Activated naive CD4-positive, alpha-beta T cell (primary cell): Measurements from ENCODE around the gene PPIP5K2.
"Not testable (repeated sequence)": the region's sequence is repeated elsewhere in the genome, so short reads cannot be mapped to it uniquely, and the experiment has no call there.

Experiments
- DNase-seq, 4 experiments: peaks; one replicate each; lab custom pipeline; 2025; lab: John Stamatoyannopoulos, UW

Gene PPIP5K2

DNA sequence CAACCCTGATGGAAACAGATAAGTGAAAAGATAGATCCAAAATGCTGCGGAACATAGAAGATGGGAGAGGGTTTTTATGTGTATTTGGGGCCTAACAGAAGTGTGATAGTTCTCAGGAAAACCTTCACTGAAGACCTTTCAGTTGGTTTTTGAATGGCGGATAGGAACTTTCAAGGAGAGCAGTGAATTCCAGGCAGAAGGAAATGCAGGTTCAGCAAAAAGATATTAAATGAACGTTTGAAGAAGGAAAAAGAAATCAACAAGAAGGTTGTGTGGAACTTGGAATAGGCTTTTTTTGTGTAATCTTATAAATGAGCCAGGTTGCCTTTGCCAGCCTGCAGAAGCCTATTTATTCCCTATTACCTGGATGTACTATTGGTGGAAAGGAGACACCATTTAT is 2.1 kb downstream of the PPIP5K2 start:
- DNase-seq: no peak

DNA sequence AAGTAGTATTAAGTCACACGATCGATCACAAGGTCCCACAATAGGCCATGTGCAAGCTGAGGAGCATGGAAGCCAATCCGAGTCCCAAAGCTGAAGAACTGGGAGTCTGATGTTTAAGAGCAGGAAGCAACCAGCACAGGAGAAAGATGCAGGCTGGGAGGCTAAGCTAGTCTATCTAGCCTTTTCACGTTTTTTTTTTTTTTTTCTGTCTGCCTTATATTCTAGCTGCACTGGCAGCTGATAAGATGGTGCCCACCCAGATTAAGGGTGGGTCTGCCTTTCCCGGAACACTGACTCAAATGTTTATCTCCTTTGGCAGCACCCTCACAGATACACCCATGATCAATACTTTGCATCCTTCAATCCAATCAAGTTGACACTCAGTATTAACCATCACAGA is 6.5 kb downstream of the PPIP5K2 start:
- no peak for DNase-seq

DNA sequence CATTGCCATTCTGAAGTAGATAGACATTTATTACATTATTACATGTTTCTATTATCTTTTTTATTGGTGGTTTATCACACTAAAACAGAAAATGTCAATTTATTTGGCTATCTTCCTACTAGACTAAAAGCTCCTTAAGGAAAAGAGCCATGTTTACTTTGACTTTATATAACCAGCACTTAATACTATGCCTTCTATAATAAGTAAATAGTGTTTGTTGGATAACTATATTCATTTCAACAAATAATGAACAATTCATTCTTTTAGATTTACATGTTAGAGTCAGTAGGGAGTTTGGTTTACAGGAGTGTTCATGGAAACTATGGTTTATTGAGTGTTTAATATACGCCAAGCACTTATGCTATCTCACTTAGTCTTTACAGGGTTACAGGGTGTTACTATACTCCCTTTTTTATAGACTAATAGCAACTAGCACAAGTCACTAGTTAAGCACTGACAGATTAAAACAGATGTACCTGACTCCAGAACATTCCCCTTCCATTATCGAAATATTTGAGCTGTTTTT is 7.3 kb downstream of the PPIP5K2 start:
- DNase-seq: no peak

DNA sequence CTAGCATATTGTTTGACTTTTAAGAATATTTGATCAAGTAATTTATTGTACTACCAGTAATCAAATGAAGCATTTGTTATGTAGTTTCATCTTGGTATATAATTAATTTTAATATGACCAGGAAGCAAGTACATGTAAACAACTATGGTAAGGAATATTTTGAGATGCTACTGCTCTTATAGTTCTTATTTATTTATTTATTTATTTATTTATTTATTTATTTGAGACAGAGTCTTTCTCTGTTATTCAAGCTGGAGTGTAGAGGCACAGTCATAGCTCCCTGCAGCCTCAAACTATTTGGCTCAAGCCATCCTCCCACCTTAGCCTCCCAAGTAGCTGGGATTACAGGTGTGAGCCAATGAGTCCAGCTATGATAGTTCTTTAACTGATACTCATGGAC is 8.1 kb downstream of the PPIP5K2 start:
- no peak for DNase-seq

DNA sequence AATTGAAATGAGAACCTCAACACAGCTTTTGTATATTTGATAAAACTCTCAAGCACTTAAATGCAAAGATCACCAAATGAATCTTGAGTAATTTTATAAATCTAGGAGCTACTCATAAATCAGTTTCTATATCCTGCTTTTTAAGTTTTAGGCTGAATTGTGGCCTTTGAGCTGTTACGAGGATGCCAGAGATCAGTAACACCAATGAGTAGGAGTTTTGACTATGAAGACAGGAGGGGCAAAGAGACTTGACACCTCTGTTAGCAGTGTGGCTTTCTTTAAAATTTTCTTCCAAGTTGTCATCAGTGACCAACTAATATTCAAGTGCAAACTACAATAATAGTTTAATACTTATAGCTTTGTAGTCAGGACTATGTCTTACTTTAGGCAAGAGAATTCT is 12.6 kb downstream of the PPIP5K2 start:
- no peak for DNase-seq

DNA sequence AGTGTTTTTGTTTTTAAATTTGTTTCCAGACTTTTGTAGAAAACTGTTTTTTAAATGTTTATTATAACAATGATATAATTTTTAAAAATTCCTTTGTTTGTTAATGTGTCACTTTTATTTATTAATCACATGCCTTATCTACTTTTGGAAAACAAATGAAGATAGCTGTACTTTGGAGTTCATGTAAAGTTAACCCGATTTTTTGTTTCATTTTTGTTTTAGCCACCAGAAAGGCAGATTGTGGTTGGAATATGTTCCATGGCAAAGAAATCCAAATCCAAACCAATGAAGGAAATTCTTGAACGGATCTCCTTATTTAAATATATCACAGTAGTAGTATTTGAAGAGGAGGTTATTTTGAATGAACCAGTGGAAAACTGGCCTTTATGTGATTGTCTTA is 13.1 kb downstream of the PPIP5K2 start:
- DNase-seq: no peak

DNA sequence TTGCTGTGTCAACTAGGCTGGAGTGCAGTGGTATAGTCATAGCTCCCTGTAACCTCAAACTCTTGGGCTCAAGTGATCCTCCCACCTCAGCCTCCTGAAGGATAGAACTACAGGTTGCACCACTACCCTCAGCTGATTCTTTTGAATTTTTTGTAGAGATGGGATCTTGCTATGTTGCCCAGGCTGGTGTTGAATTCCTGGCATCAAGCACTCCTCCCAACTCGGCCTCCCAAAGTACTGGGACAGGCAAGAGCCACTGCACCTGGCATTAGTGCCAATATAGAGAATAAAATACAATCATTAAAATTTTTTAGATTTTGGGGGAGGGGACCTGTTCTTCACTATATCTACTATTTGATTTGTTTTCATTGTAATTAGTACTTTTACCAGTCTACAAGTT is 15.4 kb downstream of the PPIP5K2 start:
- DNase-seq: no peak

DNA sequence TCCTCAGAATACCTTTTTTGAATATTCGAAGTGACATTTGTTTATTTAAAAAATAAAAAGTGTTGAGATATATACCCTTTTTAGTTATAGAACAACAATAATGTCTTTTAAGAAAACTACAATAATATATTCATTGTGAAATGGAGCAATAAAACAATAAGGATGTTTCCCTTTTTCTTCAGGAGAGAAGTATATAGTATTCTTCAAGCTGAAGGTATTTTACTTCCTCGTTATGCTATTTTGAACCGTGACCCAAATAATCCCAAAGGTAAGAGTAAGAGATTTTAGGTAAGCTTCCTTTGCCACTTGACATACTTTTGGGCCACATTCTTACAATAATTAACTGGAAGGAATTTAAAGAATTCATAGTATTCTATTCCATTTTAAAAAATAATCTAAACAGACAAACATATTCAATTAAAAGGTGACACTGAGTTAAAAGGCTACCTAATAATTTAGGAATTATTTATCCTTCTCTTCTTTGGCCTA is 18.1 kb downstream of the PPIP5K2 start:
- no peak for DNase-seq

DNA sequence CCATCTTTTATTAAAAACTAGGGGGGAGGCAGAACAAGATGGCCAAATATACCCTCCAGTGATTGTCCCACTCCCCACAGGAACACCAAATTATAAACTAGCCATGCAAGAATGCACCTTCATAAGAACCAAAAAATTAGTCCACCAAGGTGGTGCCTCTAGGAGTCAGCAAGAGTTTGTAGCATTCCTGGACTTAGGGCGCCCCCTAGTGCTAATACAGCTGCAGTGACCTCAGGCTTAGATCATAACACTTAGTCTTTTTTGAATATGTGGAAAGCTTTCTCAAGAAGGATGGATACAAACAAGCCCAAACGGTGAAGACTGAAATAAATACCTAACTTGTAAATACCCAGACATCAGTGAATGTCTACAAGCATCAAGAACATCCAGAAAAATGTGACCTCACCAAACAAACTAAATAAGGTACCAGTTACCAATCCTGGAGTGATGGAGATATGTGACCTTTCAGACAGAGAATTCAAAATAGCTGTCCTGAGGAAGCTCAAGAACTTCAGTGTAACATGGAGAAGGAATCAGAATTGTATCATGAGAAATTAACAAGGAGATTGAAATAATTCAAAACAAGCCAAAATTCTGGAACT is 19.3 kb downstream of the PPIP5K2 start:
- peak; percentile 42 to 67 (median 55) for DNase-seq

DNA sequence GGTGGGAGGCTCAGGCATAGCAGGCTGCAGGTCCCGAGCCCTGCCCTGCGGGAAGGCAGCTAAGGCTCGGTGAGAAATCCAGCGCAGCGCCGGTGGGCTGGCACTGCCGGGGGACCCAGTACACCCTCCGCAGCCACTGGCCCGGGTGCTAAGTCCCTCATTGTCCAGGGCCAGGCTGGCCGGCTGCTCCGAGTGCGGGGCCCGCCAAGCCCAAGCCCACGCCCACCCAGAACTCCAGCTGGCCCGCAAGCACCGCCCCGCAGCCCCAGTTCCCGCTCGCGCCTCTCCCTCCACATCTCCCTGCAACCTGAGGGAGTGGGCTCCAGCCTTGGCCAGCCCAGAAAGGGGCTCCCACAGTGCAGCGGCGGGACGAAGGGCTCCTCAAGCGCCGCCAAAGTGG is 22.0 kb downstream of the PPIP5K2 start:
- not testable (repeated sequence) for DNase-seq

DNA sequence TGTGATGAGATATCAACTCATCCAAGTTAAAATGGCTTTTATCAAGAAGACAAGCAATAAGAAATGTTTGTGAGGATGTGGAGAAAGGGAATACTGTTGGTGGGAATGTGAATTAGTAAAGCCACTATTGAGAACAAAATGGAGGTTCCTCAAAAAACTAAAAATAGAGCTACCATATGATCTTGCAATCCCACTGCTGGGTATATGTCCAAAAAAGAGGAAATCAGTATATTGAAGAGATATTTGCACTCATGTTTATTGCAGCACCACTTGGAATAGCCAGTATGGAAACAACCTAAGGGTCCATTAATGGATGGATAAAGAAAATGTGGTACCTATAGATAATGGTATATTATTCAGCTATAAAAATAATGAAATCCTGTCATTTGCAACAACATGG is 25.1 kb downstream of the PPIP5K2 start:
- DNase-seq: no peak

DNA sequence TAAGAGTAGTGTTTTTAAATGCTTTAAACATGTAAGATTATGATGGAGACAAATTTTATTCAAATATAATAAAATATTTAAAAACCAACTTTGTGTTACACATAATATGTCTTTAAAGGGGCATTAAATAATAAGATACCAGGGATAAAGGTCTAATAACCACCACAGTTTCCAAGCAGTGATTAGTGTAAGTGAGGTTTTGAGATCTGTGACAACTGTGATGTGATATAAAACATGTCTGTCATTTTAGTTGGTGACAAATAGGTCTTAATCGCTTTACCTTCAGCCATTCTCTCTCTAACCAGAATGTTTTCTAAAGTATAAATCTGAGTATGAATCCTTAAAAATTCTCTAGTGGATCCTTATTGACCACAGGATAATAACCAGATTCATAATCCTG is 28.1 kb downstream of the PPIP5K2 start:
- DNase-seq: no peak

DNA sequence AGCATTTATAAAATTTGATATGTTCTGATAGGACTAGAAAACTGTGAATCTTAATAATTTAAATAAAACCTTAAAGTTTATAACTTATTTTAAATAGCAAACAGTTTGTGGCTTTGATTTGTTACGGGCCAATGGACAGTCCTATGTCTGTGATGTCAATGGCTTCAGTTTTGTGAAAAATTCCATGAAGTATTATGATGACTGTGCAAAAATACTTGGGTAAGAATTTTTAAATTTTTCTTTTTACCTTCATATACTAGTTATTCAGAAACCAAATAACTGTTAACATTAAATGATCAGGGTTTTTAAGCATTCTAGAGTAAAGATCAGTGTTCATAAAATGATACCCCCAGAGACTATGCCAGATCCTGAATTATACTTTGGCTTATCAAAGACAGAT is 31.1 kb downstream of the PPIP5K2 start:
- DNase-seq: no peak

DNA sequence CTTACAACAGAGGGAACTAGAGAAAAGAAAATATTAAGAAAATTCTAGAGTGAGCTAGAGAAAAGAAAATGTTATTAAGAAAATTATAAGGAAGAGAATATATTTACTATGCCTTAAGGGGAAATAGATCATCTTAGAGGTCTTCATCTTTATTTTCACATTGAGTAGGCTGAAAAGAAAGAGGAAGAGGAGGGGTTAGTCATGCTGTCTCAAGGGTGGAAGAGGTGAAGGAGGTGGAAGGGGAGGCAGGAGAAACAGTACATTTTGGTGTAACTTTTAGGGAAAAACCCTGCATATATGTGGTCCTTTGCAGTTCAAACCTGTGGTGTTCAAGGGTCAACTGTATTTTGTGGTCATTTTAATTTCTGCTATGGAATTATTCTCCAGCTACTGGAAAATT is 46.6 kb downstream of the PPIP5K2 start:
- no peak for DNase-seq

DNA sequence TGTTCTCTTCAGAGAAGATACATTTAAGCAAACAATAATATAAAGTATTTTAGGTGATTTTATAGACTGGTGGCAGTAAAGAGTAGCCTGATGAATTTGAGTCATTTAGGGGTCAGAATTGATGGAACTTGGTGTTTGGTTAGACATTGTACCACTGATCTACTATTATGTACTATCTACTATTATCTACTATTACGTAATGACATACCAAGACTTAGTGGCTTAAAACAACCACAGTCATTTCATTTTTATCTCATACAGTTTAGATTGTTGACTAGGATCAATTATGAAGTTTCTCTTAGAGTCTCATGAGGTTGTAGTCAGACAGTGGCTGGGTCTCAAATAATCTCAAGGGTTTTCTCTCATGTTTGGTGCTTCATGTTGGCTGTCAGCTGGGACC is 54.0 kb downstream of the PPIP5K2 start:
- DNase-seq: no peak

DNA sequence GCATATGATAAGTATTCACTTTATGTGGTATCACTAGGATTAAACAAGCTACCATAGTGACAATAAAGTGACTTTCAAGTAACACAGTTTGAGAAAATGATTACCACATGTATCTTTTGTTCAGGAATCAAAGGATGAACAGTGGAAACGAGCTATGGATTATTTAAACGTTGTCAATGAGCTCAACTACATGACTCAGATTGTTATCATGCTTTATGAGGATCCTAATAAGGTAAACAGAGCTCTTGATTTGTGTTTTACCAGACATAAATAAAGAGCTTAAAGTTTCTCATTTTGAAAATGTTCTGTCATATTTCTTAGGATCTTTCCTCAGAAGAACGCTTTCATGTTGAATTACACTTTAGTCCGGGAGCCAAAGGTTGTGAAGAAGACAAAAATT is 57.4 kb downstream of the PPIP5K2 start:
- DNase-seq: no peak

DNA sequence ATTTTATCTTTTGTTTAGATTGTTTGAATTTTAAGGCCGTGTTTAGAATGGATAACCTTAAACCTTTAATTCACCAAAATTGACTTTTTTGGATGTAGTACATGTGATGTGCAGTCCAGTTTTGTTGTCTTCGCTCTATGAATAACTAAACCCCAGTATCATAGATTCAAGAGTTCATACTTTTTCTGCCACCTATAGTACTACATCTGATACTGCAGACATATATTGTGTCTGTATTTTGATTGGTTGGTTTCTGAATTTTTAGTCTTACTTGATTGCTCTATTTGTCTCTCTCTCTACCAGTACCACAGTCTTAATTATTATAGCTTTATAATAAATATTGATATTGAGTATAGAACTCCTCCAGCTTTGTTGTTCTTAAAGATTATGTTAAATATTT is 58.1 kb downstream of the PPIP5K2 start:
- no peak for DNase-seq

DNA sequence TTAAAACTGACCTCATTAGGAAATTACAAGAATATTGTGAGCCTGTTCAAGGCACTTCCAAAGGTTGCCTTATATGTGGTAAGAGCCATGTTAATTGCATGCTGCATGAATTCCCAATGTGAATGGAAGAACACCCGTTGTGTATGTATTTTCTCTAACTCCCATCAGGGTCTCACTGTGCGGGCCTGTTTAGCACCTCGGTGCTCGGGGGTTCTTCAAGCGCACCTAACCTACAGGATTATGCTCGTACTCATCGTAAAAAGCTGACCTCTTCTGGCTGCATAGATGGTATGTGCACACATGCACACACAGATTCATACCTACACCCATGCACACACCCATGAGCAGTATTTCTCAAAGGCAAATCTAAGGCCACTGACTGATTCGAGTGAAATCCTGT is 66.1 kb downstream of the PPIP5K2 start:
- no peak for DNase-seq

DNA sequence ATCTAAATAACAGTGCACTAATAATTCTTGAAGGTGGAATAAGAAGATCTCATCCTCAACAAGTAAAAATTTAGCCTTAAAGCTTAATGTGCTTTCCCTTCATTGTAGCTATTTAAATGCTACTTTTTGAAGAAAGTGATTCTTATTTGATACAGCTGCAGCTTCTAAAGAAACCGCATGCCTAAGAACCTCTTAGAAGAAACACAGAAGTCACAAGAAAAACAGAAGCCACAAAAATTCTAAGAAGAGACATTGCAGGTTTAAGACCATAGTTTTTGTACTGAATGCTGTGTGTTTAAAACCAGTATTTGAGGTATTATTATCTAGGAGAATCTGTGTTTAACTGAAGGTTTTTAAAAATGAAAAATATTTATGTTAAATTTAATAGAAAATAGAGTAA is 68.3 kb downstream of the PPIP5K2 start:
- no peak for DNase-seq

DNA sequence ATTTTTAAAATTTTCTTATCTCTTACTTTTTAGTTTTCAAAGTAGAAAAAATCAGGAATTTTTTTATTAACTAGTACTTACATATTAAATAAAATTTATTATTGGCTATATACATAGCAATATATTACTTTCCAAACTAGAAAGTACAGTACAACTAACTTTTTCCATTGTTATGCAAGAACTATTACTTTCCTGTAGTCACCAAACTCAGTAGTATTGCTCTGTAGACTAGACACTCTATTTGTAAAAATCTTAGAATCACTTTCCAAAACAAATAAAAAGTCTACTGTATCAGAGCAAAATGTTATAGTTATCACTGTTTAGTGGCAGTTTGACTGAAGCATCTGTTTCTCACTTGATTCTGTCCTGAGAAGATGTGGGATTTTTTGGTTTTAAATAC is 83.1 kb downstream of the PPIP5K2 start:
- no peak for DNase-seq

DNA sequence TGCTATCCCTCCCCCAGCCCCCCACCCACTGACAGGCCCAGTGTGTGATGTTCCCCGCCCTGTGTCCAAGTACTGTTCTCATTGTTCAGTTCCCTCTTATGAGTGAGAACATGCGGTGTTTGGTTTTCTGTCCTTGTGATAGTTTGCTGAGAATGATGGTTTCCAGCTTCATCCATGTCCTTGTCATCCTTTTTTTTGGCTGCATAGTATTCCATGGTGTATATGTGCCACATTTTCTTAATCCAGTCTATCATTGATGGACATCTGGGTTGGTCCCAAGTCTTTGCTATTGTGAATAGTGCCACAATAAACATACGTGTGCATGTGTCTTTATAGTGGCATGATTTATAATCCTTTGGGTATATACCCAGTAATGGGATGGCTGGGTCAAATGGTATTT is 84.9 kb downstream of the PPIP5K2 start:
- DNase-seq: not testable (repeated sequence)

DNA sequence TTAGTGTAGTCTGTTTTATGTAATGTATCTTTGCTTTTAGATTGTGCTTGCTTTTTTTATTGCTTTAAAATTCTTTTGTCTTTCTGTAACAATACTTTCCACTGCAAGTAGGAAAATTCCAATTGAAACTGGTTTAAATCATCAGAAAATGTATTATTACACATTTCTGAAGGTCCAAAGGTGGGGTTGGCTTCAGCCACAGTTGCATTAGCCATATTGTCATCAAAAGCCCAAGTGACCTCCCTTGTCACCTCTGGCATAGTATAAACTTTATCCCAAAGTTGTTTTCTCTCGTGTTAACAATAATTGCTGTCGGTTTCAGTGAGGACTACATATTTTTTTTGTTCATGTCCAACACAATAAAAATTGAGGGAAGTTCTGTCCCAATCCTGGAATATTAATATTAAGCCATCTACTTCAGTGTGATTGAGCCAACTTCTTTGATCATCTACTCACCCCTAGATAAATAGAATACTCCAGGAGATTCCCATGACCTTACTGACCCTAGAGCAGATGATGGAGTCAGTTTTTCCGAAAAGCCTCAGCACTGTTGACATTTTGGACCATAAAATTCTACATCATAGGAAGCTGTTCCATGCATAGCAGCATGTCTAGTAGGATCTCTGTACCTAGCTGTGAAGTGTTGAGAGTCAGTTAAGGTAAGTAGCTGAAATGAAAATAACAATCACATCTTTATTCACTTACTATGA is 86.0 kb downstream of the PPIP5K2 start:
- DNase-seq: no peak

DNA sequence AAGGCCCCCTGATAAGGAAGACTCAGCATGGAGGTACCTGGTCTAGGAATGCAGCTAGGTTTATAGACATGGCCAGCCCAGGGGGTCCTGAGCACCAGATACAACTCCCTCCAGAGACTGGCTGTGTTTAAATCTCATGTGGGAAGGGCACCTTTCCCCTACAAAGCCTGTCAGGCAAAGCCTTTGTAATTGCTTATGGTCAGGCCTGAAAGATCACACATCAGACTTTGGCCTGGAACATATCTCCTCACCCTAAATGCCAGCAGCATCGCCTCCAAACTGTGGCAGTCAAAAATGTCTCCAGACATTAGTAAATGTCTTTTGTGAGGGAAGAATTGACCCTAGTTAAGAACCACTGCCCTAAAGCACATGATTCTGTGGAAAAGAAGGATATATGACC is 86.9 kb downstream of the PPIP5K2 start:
- DNase-seq: no peak

DNA sequence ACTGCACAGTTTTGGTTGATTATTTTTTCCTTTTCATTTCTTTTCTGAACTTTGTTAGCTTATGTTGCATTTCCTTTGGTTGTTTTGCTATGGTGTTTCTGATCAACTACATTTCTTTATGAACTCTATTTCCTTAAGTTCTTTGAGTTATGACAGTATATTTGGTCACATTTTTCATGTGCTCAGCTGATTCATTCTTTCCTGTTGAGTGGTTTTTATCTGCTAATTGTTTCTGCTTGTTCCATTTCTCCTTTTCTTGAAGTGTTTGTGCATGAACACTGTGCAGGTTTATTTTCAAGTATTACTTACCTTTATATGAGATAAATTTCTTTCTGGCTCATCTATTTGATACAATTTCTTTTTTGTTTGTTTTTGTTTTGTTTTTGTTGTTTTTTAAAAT is 87.6 kb downstream of the PPIP5K2 start:
- no peak for DNase-seq
